Cardiac muscle cell (in vitro differentiated cells and primary cell): ENCODE results near the gene CCDC138. TPM values are rescaled to one million over a fixed set of nuclear protein-coding genes. Genes with fewer than 3 reads are reported as not detected.

ENCODE experiments used
- DNase-seq, 2 donors: peaks; one replicate each; pipeline versions ENCODE4 v3.0.0 to v3.0.0-alpha.2; 2010 to 2017; ENCODE audit warnings: low read depth in 1 of 2, low spot score in 1 of 2
- H3K27ac ChIP-seq: fragments of 200-600 bp; sonication (generic); 2 replicates; pipeline ENCODE4 v1.5.1; 2016
- H3K27me3 ChIP-seq: fragments of 200-600 bp; sonication (generic); 2 replicates; pipeline ENCODE4 v1.6.0; 2016; ENCODE audit warnings: control low read depth
- H3K36me3 ChIP-seq: fragments of 200-600 bp; sonication (generic); 2 replicates; pipeline ENCODE4 v1.5.1; 2016; ENCODE audit warnings: control low read depth
- H3K4me1 ChIP-seq: fragments of 200-600 bp; sonication (generic); 2 replicates; pipeline ENCODE4 v1.8.1; 2017; ENCODE audit warnings: low read depth, mild to moderate bottlenecking, mixed run types
- H3K4me3 ChIP-seq: fragments of 200-600 bp; sonication (generic); 2 replicates; pipeline ENCODE4 v1.5.1; 2016; ENCODE audit warnings: mild to moderate bottlenecking
- H3K9me3 ChIP-seq: fragments of 200-600 bp; sonication (generic); 2 replicates; pipeline ENCODE4 v1.5.1; 2017; ENCODE audit warnings: low read depth, mild to moderate bottlenecking, control low read depth
- polyA plus RNA-seq: library from polyadenylated mRNA; unstranded; fragments of >200 nt; fragmentation: Nextera tagmentation; extraction: Ambion mirVana; gene quantifications from 2 replicates; pipeline ENCODE4 v1.2.1, GENCODE V29; 2016
- total RNA-seq: library from RNA; depleted of rRNA; stranded (reverse); fragments of >200 nt; gene quantifications from 2 replicates; pipeline ENCODE4 v1.2.3, GENCODE V29; 2016
- TF ChIP-seq, protein P1 (sequence below): IDR thresholded peaks from 2 replicates; pipeline ENCODE4 v1.5.1; 2012; ENCODE audit warnings: low read depth, mild to moderate bottlenecking, low read length

CCDC138 gene
- total and polyA plus RNA-seq, 2 experiments from 2014 or later, result 8.4 to 10.0 TPM

- Histone ChIP-seq H3K4me1 (no peaks in the 10 kb centered on the region), H3K36me3 (no peaks in the 10 kb centered on the region), H3K27me3 (no peaks in the 10 kb centered on the region), H3K4me3 (no peak overlapping the region), H3K27ac (no peak overlapping the region), H3K9me3 (no peaks in the 10 kb centered on the region)
- TF ChIP-seq, protein P1, sequence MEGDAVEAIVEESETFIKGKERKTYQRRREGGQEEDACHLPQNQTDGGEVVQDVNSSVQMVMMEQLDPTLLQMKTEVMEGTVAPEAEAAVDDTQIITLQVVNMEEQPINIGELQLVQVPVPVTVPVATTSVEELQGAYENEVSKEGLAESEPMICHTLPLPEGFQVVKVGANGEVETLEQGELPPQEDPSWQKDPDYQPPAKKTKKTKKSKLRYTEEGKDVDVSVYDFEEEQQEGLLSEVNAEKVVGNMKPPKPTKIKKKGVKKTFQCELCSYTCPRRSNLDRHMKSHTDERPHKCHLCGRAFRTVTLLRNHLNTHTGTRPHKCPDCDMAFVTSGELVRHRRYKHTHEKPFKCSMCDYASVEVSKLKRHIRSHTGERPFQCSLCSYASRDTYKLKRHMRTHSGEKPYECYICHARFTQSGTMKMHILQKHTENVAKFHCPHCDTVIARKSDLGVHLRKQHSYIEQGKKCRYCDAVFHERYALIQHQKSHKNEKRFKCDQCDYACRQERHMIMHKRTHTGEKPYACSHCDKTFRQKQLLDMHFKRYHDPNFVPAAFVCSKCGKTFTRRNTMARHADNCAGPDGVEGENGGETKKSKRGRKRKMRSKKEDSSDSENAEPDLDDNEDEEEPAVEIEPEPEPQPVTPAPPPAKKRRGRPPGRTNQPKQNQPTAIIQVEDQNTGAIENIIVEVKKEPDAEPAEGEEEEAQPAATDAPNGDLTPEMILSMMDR, result no peak
- DNase-seq, result no peak
These were observed 137.4 kb downstream of the CCDC138 start for GRCh38 chr2:108923736-108924579.

DNA sequence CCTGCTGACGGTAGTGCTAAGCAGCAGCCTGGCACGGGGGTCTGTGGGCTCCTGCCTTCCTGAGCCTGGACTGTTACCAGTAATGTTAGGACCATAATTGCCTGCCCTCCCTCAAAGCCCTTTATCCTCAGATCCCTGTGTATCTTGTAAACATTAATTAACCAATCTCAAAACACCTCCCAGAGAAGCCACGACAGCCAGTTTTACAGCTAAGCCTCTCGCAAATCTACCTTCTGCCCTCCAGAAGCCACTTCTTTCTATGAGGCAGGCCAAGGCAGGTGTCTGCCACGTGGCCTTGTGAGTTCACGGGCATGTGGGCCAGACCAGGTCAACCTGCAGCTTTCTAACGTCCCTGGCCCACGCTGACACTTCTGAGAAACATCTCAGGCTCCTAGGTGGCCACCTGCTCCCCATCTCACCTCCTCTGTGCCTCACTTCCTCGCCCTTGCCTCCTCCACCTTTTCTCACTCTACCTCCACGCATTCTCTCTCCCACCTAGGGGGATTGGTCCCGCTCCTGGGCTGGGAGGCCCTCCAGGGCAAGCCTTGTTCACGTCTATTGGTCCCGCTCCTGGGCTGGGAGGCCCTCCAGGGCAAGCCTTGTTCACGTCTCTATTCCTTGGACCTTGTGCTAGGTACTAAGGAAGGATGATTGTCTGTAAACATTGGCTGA, 138.1 kb downstream of the CCDC138 start:
- Histone ChIP-seq H3K4me3 (no peak overlapping the region), H3K9me3 (no peaks in the 10 kb centered on the region), H3K4me1 (no peaks in the 10 kb centered on the region), H3K36me3 (no peaks in the 10 kb centered on the region), H3K27me3 (no peaks in the 10 kb centered on the region), H3K27ac (no peak overlapping the region)
- TF ChIP-seq, protein P1, result no peak
- no peak for DNase-seq

- TF ChIP-seq, protein P1, result no peak
- no peak for DNase-seq
- no peaks in the 10 kb centered on the region for H3K36me3 ChIP-seq
- no peaks in the 10 kb centered on the region for H3K27me3 ChIP-seq
- no peaks in the 10 kb centered on the region for H3K4me1 ChIP-seq
- no peak overlapping the region for H3K4me3 ChIP-seq
- no peaks in the 10 kb centered on the region for H3K9me3 ChIP-seq
- H3K27ac ChIP-seq, result no peak overlapping the region
These were observed 138.7 kb downstream of the CCDC138 start for GRCh38 chr2:108925286-108925685.

DNA sequence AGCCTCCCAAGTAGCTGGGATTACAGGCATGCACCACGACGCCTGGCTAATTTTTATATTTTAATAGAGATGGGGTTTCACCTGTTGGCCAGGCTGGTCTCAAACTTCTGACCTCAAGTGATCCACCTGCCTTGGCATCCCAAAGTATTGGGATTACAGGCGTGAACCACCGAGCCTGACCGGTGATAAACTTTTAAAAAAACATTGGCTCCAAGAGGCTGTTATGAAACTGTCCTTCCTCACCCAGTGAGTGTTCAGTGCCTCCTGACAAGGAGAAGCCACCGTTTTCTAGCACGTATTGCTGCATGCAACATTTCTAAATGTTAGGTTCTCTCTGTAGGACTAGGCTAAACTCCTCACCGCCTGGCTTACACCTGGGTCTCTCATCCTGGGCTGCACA, 139.2 kb downstream of the CCDC138 start:
- H3K9me3 ChIP-seq, result no peaks in the 10 kb centered on the region
- H3K4me3 ChIP-seq, result no peak overlapping the region
- no peak overlapping the region for H3K27ac ChIP-seq
- TF ChIP-seq, protein P1, result no peak
- DNase-seq, result no peak
- no peaks in the 10 kb centered on the region for H3K27me3 ChIP-seq
- no peaks in the 10 kb centered on the region for H3K4me1 ChIP-seq
- no peaks in the 10 kb centered on the region for H3K36me3 ChIP-seq

Other genes with a start within 250 kb of the CCDC138 start
- 34.8 and 55.8 TPM in 2 replicates for gene RANBP2, start 67.3 kb upstream of the CCDC138 start, total RNA-seq
- gene RANBP2, start 67.3 kb upstream of the CCDC138 start, polyA plus RNA-seq, result 12.8 and 20.2 TPM in 2 replicates
- gene EDAR, start 202.4 kb downstream of the CCDC138 start, total RNA-seq, result not detected in 2 replicates
- gene EDAR, start 202.4 kb downstream of the CCDC138 start, polyA plus RNA-seq, result not detected in 2 replicates